NCI-H2227 (cell line): Measurements from ENCODE around the gene ANKRA2.

Experiments used
- DNase-seq: peaks from one replicate; lab custom pipeline; 2025; ENCODE audit not compliant: unreplicated experiment; lab: John Stamatoyannopoulos, UW

The ANKRA2 gene

GRCh38 chr5:73507062-73507461 lies 58.4 kb downstream of the ANKRA2 start:
- DNase-seq = no peak

- no peak for DNase-seq
These were observed 58.9 kb downstream of the ANKRA2 start for GRCh38 chr5:73506459-73506955.
